ENCODE measurements around the gene CLK4.
A peak's percentile ranks its signal among the peaks of the same experiment; 100 is the strongest.
"Not testable (repeated sequence)": the region's sequence is repeated elsewhere in the genome, so short reads cannot be mapped to it uniquely, and the experiment has no call there.

The CLK4 gene

DNA sequence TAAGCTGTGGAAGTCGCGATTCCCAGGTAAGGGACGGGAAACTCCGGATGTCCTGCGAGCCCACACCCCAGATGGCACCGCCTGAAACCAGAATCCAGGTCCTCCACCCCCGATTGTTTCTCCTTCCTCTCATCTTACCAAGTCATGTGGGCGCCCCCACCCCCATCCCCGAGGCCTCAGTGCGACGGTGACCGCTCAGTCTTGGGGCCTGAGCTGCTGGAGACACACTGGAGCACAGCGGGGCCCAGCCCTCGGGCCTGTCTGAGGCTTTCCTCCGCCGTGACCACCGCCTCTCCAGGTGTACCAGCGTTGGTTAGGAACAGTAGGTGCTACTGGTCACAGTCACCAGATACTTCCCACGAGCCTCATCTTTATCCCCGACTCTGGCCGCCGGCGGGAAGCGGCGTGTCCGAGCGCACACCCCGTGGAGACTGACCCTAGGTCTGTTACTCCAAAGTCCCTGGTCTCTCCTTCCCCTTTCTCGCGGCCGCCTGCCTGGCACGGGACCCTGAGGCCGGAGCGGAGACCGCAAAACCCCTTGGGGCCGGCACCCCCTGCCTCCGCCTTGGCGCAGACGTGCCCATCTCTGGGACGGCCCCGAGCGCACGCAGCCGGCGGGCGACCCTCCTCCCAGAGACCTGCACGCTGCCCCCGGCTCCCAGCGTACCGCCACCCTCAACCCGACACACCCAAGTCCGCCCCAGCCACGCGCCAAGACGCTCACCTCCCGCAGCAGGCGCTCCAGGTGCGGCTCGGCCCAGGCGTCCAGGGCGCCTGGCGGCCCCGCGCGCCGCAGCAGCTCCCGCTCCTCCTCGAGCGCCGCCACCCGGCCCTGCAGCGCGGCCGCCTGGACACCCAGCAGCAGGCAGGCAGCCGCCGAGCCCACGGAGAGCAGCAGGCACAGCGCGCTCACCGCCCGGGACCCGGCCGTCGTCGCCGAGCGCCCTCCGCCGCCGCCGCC, 37.4 kb downstream of the CLK4 start:
- no peak for DNase-seq (ENCODE audit: insufficient read length, low spot score)

GRCh38 chr5:178588769-178589168, 38.1 kb downstream of the CLK4 start:
- FAIRE-seq (no peak), DNase-seq (ENCODE audit: insufficient read length, low spot score) (no peak)

More for the DNA sequence above, 37.4 kb downstream of the CLK4 start:
- no peak for FAIRE-seq

GRCh38 chr5:178587763-178588611, 38.9 kb downstream of the CLK4 start:
- FAIRE-seq (no peak), DNase-seq (ENCODE audit: insufficient read length, low spot score) (no peak)

- DNase-seq (ENCODE audit: insufficient read length, low spot score) (no peak), FAIRE-seq (no peak)
Measured at GRCh38 chr5:178586396-178586795, 40.5 kb downstream of the CLK4 start.

GRCh38 chr5:178585421-178585820, 41.4 kb downstream of the CLK4 start:
- peak; percentile 100 for FAIRE-seq

DNA sequence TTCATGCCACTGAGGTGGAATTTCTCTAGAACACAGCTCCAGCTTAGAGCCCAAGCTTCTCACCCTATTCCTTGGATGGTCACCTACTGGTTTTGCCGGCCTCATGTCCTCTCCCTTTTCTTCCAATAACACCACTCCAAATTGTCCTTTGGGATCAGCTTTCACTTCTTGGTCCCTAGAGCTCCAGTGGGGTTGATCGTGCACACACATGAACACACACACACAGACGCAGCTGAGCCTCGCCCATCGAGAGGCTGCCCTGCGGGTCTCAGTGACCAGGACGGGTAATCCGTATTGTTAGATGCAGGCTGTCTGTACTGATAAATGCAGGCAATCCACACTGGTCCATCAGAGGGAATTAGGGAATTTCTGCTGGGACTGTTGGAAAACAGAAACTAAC, 43.6 kb downstream of the CLK4 start:
- no peak for DNase-seq (ENCODE audit: insufficient read length, low spot score)
- FAIRE-seq: no peak

More at GRCh38 chr5:178585421-178585820, 41.4 kb downstream of the CLK4 start:
- DNase-seq (ENCODE audit: insufficient read length, low spot score): not testable (repeated sequence)

DNA sequence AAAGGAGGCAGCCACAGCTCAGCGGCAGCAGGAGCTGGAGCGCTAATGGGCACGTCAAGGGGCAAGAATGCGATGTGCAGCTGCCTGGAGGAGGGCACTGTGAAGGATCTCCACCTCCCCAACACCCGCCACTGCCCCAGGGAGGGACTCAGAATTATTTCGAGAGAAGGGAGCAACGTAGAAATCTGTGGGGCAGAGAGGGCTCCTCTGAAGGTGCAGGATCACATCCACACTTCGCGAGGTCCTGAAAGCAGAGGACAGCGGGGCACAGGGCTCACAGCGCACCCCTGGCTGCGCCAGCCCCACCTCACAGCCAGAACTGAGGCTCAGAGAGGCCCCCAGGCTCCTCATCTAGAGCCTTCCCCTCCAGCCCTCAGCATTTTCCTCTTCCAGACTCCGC, 44.6 kb downstream of the CLK4 start:
- FAIRE-seq (no peak), DNase-seq (ENCODE audit: insufficient read length, low spot score) (no peak)

DNA sequence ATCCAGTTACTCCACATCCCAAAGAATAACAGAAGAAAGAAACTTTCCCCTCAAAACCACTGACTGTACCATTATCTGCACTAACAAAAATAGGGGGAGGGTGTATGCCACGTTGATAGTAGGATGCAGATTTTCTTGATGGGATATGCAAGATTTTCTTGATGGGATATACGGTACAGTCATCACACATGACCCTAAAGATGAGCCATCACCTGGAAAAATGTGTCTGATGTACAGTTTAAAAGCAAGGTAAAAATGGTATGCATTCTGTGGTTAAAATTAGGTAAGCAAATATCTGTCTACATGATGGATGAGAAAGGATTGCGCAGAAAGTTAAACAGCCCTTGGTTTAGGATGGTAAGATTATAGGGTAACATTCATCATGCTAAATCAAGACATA, 45.2 kb downstream of the CLK4 start:
- DNase-seq (ENCODE audit: insufficient read length, low spot score) (no peak), FAIRE-seq (no peak)

DNA sequence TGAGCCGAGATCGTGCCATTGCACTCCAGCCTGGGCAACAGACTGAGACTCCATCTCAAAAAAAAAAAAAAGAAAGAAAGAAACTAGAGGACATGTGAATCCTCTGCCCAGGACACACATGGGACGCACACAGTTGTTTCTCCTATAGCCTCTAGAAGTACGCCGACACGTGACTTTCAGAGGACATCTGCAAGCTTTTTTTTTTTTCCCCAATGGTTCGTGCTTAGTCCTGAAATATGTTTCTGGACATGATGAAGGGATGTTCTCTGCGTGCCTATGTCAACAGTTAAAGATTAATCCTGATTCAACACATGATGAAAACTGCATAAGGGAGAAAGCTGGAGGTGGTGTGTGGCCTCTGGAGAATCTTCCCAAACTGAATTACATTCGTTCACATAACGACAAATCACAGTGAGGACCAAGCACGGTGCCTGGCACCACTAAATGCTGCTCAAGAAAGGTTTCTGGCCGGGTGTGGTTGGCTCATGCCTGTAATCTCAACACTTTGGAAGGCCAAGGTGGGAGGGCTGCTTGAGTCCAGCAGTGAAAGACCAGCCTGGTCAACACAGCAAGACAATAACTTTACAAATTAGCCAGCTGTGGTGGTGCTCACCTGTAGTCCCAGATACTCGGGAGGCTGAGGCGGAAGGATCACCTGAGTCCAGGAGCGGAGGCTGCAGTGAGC, 46.4 kb downstream of the CLK4 start:
- FAIRE-seq (no peak), DNase-seq (ENCODE audit: insufficient read length, low spot score) (no peak)

DNA sequence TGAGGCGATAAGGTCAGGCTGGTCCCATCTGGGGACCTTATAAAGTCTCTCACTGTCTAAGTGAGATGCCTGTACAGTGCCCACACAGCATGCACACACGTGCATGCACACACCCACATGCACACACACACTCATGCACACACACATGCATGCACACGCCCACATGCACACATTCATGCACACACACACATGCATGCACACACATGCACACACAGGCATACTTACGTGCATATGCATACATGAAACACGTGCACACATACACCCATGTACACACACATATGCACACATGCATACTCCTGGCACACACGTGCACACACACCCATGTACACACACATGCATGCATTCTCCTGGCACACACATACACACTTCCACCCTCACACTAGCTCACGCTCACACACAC, 48.9 kb downstream of the CLK4 start:
- FAIRE-seq (peak; percentile 93), DNase-seq (ENCODE audit: insufficient read length, low spot score) (no peak)

GRCh38 chr5:178577376-178577839, 49.4 kb downstream of the CLK4 start:
- FAIRE-seq (no peak), DNase-seq (ENCODE audit: insufficient read length, low spot score) (no peak)

GRCh38 chr5:178576591-178577351, 50.1 kb downstream of the CLK4 start:
- FAIRE-seq: no peak
- DNase-seq (ENCODE audit: insufficient read length, low spot score): no peak

DNA sequence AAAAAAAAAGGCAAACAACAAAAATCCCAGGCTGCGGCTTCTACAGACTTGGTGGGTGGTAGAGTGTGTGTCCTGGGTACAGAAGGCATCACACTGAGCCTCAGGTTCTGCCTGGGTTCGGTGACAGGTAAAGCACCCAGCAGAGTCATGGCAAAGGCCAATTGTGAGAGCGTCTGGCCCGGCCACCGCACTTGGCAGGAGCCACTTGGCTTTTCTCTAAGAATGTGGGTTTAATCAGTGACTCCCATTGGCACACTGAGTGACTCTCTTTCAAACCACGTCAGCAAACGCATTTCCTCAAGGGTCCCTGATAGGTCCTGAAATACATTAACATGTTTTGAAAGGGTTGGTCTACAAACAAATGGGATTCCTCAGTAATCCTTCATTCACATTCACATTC, 53.6 kb downstream of the CLK4 start:
- FAIRE-seq (no peak), DNase-seq (ENCODE audit: insufficient read length, low spot score) (no peak)

DNA sequence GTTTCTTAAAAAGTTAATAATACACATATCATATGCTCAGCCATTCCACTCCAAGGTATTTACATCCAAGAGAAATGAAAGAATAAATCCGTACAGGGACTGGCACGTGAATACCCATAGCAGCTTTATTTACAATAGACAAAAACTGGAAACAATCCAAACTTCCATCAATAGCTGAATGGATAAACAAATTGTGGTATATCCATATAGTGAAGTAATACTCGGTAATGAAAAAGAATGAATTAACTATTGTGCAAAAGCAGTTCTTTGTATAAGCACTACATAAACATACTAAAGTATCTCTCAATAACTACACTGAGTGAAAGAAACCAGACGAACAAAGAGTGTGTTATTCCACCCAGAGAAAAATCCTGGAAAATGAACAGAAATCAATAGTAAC, 54.2 kb downstream of the CLK4 start:
- no peak for DNase-seq (ENCODE audit: insufficient read length, low spot score)
- no peak for FAIRE-seq

- FAIRE-seq (no peak), DNase-seq (ENCODE audit: insufficient read length, low spot score) (no peak)
Measured at GRCh38 chr5:178569485-178569884, 57.4 kb downstream of the CLK4 start.

DNA sequence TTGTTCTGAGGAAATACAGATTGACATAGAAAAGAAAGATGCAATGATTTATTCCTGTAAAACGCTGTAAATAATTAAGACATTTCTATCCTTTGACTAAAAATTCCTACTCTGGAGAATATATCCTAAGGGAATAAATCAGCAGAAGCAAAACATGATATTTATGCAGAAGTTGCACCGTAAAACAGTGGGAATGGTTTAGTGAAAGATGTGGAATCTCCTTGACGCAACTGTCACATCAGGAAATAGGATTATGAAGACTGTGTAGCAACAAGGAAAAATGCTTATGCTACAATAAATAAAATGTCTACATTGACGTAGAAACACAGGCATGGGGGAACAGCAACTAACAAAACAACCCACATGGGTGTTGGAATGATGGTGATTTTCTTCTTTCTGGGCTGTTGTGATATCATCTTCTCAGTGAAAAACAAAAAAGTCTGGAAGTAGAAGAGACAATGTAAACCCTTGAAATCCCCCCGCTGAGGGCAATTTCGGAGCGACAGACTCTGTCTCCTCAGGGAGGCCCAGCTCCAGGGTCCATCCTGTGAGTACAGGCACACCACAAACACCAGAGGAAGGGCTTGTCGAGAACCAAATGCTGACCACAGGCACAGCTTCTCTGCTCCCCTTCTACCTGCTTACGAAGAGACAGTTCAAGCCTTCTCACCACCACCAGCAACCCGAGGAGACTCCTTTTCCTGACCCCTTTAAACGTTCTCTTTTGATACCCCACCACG, 61.9 kb downstream of the CLK4 start:
- DNase-seq (ENCODE audit: insufficient read length, low spot score) (no peak), FAIRE-seq (no peak)

- DNase-seq (ENCODE audit: insufficient read length, low spot score): no peak
- no peak for FAIRE-seq
Measured at GRCh38 chr5:178564397-178564796, 62.5 kb downstream of the CLK4 start.

GRCh38 chr5:178563621-178564020, 63.2 kb downstream of the CLK4 start:
- no peak for FAIRE-seq
- no peak for DNase-seq (ENCODE audit: insufficient read length, low spot score)

GRCh38 chr5:178561746-178562264, 65.0 kb downstream of the CLK4 start:
- DNase-seq (ENCODE audit: insufficient read length, low spot score) (no peak), FAIRE-seq (no peak)

Measured in HTR-8/SVneo (cell line).